ENCODE results near the gene CDKN2C.

- no peak for TF ChIP-seq POLR2A (IDR thresholded peaks at IDR 0.05)
- TF ChIP-seq CTCF (IDR thresholded peaks at IDR 0.05): no peak
- TF ChIP-seq EP300 (IDR thresholded peaks at IDR 0.05): no peak
- TF ChIP-seq POLR2AphosphoS5 (IDR thresholded peaks at IDR 0.05): no peak
Observed at GRCh38 chr1:50971748-50972305, 1.8 kb downstream of the CDKN2C start.

Data from upper lobe of left lung (tissue), 4 donors.